AG09319 (cell line): Measurements from ENCODE around the gene ADSS2.
"Not testable (repeated sequence)": the region's sequence is repeated elsewhere in the genome, so short reads cannot be mapped to it uniquely, and the experiment has no call there.

ENCODE experiments used
- DNase-seq: peaks from one replicate; pipeline ENCODE4 v3.0.0-alpha.2; 2010; ENCODE audit warnings: low read depth; ENCODE audit errors: extremely low read depth
- TF ChIP-seq, protein P1 (sequence below): IDR thresholded peaks from 2 replicates; pipeline ENCODE4 v1.5.1; 2011; ENCODE audit warnings: low read depth, mild to moderate bottlenecking, inconsistent platforms, low read length, moderate library complexity

ADSS2 gene

DNA sequence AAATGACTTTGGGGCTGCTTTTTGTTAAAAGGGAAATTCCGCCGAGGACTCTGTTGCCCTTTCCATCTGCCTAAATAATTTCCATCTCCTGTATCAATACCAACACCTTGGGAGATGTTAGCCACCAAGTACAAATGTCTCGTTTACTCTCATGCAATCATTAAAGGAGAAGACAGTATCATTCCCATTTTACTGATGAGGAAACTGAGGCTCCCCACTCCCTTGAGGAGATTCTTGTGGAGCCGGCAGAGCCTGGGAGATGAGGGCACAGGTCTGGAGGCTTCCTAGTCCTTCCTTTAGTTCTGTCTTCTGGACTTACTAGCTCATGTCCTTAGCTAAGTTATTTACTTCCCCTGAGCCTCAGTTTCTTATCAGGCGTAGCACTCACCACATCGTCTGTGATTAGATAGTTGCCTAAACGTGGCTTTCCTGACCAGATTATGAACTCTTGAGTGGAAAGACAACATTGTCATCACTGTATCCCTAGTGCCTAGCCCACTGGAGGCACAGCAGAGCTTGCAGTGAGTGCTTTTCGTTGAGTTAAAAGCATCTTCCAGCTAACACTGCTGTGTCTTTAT, 81.6 kb downstream of the ADSS2 start:
- TF ChIP-seq, protein P1, sequence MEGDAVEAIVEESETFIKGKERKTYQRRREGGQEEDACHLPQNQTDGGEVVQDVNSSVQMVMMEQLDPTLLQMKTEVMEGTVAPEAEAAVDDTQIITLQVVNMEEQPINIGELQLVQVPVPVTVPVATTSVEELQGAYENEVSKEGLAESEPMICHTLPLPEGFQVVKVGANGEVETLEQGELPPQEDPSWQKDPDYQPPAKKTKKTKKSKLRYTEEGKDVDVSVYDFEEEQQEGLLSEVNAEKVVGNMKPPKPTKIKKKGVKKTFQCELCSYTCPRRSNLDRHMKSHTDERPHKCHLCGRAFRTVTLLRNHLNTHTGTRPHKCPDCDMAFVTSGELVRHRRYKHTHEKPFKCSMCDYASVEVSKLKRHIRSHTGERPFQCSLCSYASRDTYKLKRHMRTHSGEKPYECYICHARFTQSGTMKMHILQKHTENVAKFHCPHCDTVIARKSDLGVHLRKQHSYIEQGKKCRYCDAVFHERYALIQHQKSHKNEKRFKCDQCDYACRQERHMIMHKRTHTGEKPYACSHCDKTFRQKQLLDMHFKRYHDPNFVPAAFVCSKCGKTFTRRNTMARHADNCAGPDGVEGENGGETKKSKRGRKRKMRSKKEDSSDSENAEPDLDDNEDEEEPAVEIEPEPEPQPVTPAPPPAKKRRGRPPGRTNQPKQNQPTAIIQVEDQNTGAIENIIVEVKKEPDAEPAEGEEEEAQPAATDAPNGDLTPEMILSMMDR, result no peak
- DNase-seq, result no peak

DNA sequence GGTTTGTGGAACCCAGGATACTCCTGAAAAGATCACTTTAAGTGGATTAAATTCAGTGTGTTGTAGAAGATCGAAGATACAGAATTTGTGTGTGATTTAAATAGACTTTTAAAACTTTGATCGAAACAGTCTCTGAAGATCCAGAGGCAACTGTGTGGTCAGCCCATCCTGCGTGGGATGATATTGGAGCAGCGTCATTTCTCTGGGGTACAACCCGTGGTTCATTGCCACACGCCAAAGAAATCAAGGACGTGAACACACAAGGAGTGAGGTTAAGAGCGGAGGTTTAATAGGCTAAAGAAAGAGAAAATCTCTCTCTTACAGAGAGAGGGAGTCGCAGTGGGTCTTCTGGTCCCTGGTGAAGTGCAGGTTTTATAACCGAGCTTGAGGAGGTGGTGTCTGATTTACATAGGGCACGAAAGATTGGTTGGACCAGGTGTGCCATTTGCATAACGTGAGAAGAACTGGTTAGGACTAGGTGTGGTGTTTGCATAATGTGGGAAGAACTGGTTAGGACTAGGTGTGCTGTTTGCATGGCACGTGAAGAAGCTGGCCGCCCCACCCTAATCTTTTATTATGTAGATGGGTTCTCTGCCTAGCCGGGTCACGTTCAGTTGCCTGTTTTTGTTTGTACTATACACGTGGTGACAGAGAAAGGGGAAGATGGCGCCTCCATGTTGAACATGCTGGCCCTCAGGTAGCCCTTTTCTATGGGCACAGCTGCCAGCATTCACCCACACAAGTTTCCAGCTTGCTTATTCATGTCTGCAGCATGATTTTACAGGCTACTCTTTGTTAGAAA, 82.3 kb downstream of the ADSS2 start:
- no peak for DNase-seq
- TF ChIP-seq, protein P1, result no peak

DNA sequence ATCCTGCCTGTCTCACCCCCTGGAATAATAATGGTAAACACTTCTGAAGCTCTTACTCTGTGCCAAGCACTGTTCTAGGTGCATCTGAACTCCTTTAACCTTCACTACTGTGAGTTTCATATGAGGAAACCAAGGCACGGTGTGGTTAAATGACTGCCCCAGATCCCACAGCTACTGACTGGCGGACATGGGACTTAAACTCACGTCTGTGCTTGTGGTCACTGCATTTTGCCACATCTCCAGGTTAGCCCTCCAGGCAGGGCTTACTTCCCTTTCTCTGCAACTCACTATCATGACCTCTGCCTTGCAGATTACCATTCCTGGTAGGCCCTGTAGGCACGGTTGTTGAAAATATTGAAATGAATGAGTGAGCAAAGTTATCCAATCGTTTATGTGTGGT, 83.4 kb downstream of the ADSS2 start:
- DNase-seq, result no peak

DNA sequence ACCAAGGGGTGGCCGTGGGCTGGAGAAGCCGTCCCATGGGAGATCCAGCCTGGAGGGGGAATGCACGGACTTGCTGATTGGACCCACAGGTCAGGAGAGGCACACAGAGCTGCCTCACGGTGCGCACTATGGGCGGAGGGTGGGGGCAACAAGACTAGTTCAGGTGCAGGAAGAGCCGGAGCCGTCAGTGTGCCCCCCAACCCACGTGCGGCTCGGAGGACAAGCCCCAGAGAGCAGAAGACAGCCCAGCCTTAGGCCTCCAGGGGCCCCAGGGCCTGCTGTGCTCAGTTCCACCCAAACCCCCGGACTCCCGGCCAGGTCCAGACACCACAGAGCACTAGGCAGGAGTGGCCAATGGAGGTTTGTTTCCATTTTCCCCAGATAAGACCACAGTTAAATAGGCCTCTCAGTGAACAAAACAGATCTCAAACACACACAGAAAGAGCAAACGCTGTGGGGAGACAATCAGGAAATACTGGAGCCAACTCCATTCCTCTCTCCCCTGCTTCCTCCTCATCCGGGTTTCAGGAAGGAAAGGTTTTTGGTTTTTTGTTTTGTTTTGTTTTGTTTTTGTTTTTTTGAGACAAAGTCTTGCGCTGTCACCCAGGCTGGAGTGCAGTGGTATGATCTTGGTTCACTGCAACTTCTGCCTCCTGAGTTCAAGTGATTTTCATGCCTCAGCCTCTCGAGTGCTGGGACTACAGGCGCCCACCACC, 84.2 kb downstream of the ADSS2 start:
- DNase-seq, result no peak
- TF ChIP-seq, protein P1, result no peak

More for the DNA sequence above, 83.4 kb downstream of the ADSS2 start:
- TF ChIP-seq, protein P1, result no peak

DNA sequence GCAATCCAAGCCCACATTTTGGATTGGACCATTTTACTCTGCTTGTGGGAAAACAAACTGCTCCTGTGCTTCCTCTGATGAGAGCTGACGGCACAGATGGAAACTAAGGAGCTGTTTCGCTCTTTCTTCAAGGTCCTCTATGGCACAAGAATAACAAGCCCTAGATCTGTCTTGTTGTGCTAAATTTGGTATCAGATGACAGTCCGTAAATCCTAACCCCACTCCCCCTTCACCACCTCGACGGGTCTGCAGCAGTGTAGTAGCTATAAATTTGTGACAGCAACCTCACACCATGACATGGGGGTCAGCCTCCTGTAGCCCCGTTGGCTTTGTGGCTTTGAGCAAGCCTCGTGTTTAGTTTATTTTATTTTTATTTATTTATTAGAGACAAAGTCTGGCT, 85.9 kb downstream of the ADSS2 start:
- TF ChIP-seq, protein P1, result no peak
- no peak for DNase-seq

DNA sequence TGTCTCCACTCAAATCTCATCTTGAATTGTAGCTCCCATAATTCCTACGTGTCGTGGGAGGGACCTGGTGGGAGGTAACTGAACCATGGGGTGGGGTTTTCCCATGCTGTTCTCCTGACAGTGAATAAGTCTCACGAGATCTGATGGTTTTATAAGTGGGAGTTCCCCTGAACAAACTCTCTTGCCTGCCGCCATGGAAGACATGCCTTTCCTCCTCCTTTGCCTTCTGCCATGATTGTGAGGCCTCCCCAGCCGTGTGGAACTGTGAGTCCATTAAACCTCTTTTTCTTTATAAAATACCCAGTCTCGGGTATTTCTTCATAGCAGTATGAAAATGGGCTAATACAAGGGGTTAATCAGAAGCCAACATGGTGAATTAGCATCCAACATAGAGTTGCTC, 86.4 kb downstream of the ADSS2 start:
- DNase-seq, result not testable (repeated sequence)

DNA sequence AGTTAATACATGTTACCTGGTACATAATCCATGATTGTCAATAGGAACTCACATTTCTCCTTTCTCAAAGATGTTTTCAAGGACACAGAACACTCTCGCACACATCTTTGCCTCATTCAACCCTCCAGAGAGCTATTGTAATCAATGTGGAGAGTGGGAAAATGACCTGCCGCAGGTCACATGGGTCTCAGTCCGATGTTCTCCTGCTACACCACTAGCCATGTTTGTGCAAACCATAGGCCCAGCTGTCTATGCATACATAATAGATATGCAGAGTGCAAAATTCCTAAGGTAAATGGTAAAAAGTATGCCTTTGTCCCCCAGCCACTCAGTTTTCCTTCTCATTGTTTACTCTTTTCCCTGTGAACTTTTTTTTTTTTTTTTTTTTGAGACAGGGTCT, 89.2 kb downstream of the ADSS2 start:
- DNase-seq, result no peak
- TF ChIP-seq, protein P1, result no peak
